Measurements from ENCODE around the gene TOX4.
A peak's percentile ranks its signal among the peaks of the same experiment; 100 is the strongest.
"Not testable (repeated sequence)": the region's sequence is repeated elsewhere in the genome, so short reads cannot be mapped to it uniquely, and the experiment has no call there.

TOX4 gene

GRCh38 chr14:21476925-21477681 is at the start of gene TOX4, which contains the start of gene RAB2B:
TOX4 (plus strand) TSS chr14:21477195; CDS start chr14:21477279, 84 bp downstream.
RAB2B (minus strand) TSS chr14:21476959; CDS start chr14:21476872, 87 bp downstream.
- DNase-seq: peak; percentile 99

GRCh38 chr14:21428930-21429329 is 48.1 kb upstream of the TOX4 start:
- no peak for DNase-seq

- no peak for DNase-seq
Measured at GRCh38 chr14:21431126-21431525, 45.9 kb upstream of the TOX4 start.

GRCh38 chr14:21436567-21437062 is 40.4 kb upstream of the TOX4 start:
- no peak for DNase-seq

- DNase-seq: peak; percentile 99
Measured at GRCh38 chr14:21437063-21437901, 39.7 kb upstream of the TOX4 start.

GRCh38 chr14:21440859-21441258 is 36.1 kb upstream of the TOX4 start:
- DNase-seq: no peak

GRCh38 chr14:21442657-21443056 is 34.3 kb upstream of the TOX4 start:
- not testable (repeated sequence) for DNase-seq

- no peak for DNase-seq
Measured at GRCh38 chr14:21449899-21450216, 27.1 kb upstream of the TOX4 start.

GRCh38 chr14:21454843-21455544 is 22.0 kb upstream of the TOX4 start:
- DNase-seq: peak; percentile 58

GRCh38 chr14:21455592-21455911 is 21.4 kb upstream of the TOX4 start:
- DNase-seq: no peak

GRCh38 chr14:21455912-21456667 is 20.9 kb upstream of the TOX4 start, which contains the start of gene CHD8:
CHD8 (minus strand) TSS chr14:21456123; CDS start chr14:21431643, 24,480 bp downstream.
- peak; percentile 100 for DNase-seq

- DNase-seq: no peak
Measured at GRCh38 chr14:21467616-21468015, 9.4 kb upstream of the TOX4 start.

- no peak for DNase-seq
Measured at GRCh38 chr14:21475767-21476522, 1.1 kb upstream of the TOX4 start.

GRCh38 chr14:21476523-21476924 is 471 bp upstream of the TOX4 start:
- no peak for DNase-seq

GRCh38 chr14:21486640-21487087 is 9.7 kb downstream of the TOX4 start:
- DNase-seq: no peak

GRCh38 chr14:21494902-21495762 is 18.1 kb downstream of the TOX4 start:
- no peak for DNase-seq

GRCh38 chr14:21496453-21496852 is 19.5 kb downstream of the TOX4 start:
- DNase-seq: no peak

- DNase-seq: peak; percentile 75
Measured at GRCh38 chr14:21498540-21499526, 21.8 kb downstream of the TOX4 start.

- no peak for DNase-seq
Measured at GRCh38 chr14:21501568-21501967, 24.6 kb downstream of the TOX4 start.
